Measurements from ENCODE around the gene STMN3. TPM values are rescaled to one million over a fixed set of nuclear protein-coding genes. Genes with fewer than 3 reads are reported as not detected.

The STMN3 gene
- total RNA-seq, 1 experiment from 2014 or later = 42.7 TPM

GRCh38 chr20:63612276-63612931 lies 40.8 kb downstream of the STMN3 start:
- CTCF ChIA-PET = no interaction called here
- no peak for TF ChIP-seq POLR2AphosphoS5 (IDR thresholded peaks at IDR 0.05; ENCODE audit: low read depth, low read length)
- no peak for TF ChIP-seq TCF7L2 (IDR thresholded peaks at IDR 0.05; ENCODE audit: low read depth, low read length)
- no peak for TF ChIP-seq REST (IDR thresholded peaks at IDR 0.05; ENCODE audit: insufficient read depth in 1 of 2, low read depth in 2 of 2, low read length in 1 of 2)
- TF ChIP-seq CTCF (IDR thresholded peaks at IDR 0.05) = no peak
- TF ChIP-seq SIN3A (IDR thresholded peaks at IDR 0.05; ENCODE audit: borderline replicate concordance, insufficient read depth, low read depth, low read length) = no peak
- no peak overlapping the region for H3K27ac ChIP-seq (ENCODE audit: low read length)
- no peaks in the 10 kb centered on the region for H3K27me3 ChIP-seq (ENCODE audit: control insufficient read depth, insufficient read depth, low read length)
- POLR2A ChIA-PET = no interaction called here
- H3K4me1 ChIP-seq (ENCODE audit: control insufficient read depth, insufficient read depth, low read length) = no peaks in the 10 kb centered on the region
- in situ Hi-C loops (cut with HindIII; ENCODE audit: low pct_unique_long_range_greater_than_20kb, low sequenced_read_pairs) = no loop called here
- no peak for DNase-seq (ENCODE audit: low read depth, low spot score)
- BruUV-seq (replicated peaks) = no TSS peak
- ATAC-seq = no peak
- H3K9me3 ChIP-seq (ENCODE audit: control insufficient read depth, insufficient read depth, low read depth, low read length) = no peaks in the 10 kb centered on the region
- no peaks in the 10 kb centered on the region for H3K36me3 ChIP-seq (ENCODE audit: control insufficient read depth, insufficient read depth, low read length)
- H3K4me3 ChIP-seq (ENCODE audit: low read depth in 2 of 2, low read length in 2 of 2) = no peak overlapping the region
- intact Hi-C loops (cut with micrococcal nuclease; ENCODE audit: unreplicated experiment) = no loop called here

- POLR2A ChIA-PET = no interaction called here
These were observed 41.6 kb downstream of the STMN3 start for GRCh38 chr20:63611646-63612045.

More at GRCh38 chr20:63611646-63612045, 41.6 kb downstream of the STMN3 start:
- BruUV-seq (replicated peaks) = no TSS peak
- no peak for TF ChIP-seq CTCF (IDR thresholded peaks at IDR 0.05)
- TF ChIP-seq SIN3A (IDR thresholded peaks at IDR 0.05; ENCODE audit: borderline replicate concordance, insufficient read depth, low read depth, low read length) = no peak
- Histone ChIP-seq H3K4me3 (ENCODE audit: low read depth in 2 of 2, low read length in 2 of 2) (no peak overlapping the region), H3K4me1 (ENCODE audit: control insufficient read depth, insufficient read depth, low read length) (no peaks in the 10 kb centered on the region), H3K36me3 (ENCODE audit: control insufficient read depth, insufficient read depth, low read length) (no peaks in the 10 kb centered on the region), H3K27ac (ENCODE audit: low read length) (no peak overlapping the region), H3K9me3 (ENCODE audit: control insufficient read depth, insufficient read depth, low read depth, low read length) (no peaks in the 10 kb centered on the region), H3K27me3 (ENCODE audit: control insufficient read depth, insufficient read depth, low read length) (no peaks in the 10 kb centered on the region)
- CTCF ChIA-PET = no interaction called here
- intact Hi-C loops (cut with micrococcal nuclease; ENCODE audit: unreplicated experiment) = no loop called here
- ATAC-seq (no peak), DNase-seq (ENCODE audit: low read depth, low spot score) (no peak)
- in situ Hi-C loops (cut with HindIII; ENCODE audit: low pct_unique_long_range_greater_than_20kb, low sequenced_read_pairs) = no loop called here
